Astrocyte (in vitro differentiated cells and primary cell): ENCODE measurements around the gene MEG3. TPM values are rescaled to one million over a fixed set of nuclear protein-coding genes. Genes with fewer than 3 reads are reported as not detected.

ENCODE experiments used
- DNase-seq: peaks from one replicate; pipeline ENCODE4 v3.0.0-alpha.2; 2010; ENCODE audit warnings: low read depth
- FAIRE-seq: peaks from 2 replicates; lab custom pipeline; 2011; peaks lifted over from hg19 to GRCh38; lab: Jason Lieb, UNC
- H2AFZ ChIP-seq: 2 replicates; pipeline ENCODE4 v1.6.0; 2012; ENCODE audit warnings: low read depth, low read length, inconsistent platforms
- H3K27ac ChIP-seq: 2 replicates; pipeline ENCODE4 v1.5.1; 2011; ENCODE audit warnings: low read depth, low read length, inconsistent platforms
- H3K27me3 ChIP-seq: 2 replicates; pipeline ENCODE4 v1.6.0; 2011; ENCODE audit warnings: low read length, inconsistent platforms; ENCODE audit not compliant: insufficient read depth
- H3K36me3 ChIP-seq: 2 replicates; pipeline ENCODE4 v1.5.1; 2011; ENCODE audit warnings: low read length, inconsistent platforms; ENCODE audit not compliant: insufficient read depth
- H3K4me1 ChIP-seq: 2 replicates; pipeline ENCODE4 v1.5.1; 2011; ENCODE audit warnings: low read length, inconsistent platforms; ENCODE audit not compliant: insufficient read depth
- H3K4me2 ChIP-seq: 2 replicates; pipeline ENCODE4 v1.6.0; 2012; ENCODE audit warnings: low read length, inconsistent platforms
- H3K4me3 ChIP-seq: 2 replicates; pipeline ENCODE4 v1.5.1; 2011; ENCODE audit warnings: low read depth, mild to moderate bottlenecking, low read length, inconsistent platforms; ENCODE audit not compliant: insufficient read depth
- H3K79me2 ChIP-seq: 2 replicates; pipeline ENCODE4 v1.6.0; 2012; ENCODE audit warnings: mild to moderate bottlenecking, low read length, inconsistent platforms; ENCODE audit not compliant: insufficient read depth
- H3K9ac ChIP-seq: 2 replicates; pipeline ENCODE4 v1.6.0; 2012; ENCODE audit warnings: mild to moderate bottlenecking, low read length, inconsistent platforms
- H3K9me3 ChIP-seq: 2 replicates; pipeline ENCODE4 v1.5.1; 2012; ENCODE audit warnings: low read depth, mild to moderate bottlenecking, low read length, inconsistent platforms; ENCODE audit not compliant: insufficient read depth
- H4K20me1 ChIP-seq: 2 replicates; pipeline ENCODE4 v1.6.0; 2012; ENCODE audit warnings: low read length, inconsistent platforms; ENCODE audit not compliant: insufficient read depth
- H3K27ac Mint-ChIP-seq: one replicate; pipeline ENCODE4 v1.8.0; 2021; ENCODE audit warnings: mild to moderate bottlenecking, mixed read lengths; ENCODE audit not compliant: unreplicated experiment
- H3K27me3 Mint-ChIP-seq: one replicate; pipeline ENCODE4 v1.8.0; 2021; ENCODE audit warnings: low read depth, mixed read lengths; ENCODE audit not compliant: unreplicated experiment
- H3K36me3 Mint-ChIP-seq: one replicate; pipeline ENCODE4 v1.8.0; 2021; ENCODE audit warnings: low read depth, mixed read lengths; ENCODE audit not compliant: unreplicated experiment
- H3K4me1 Mint-ChIP-seq: one replicate; pipeline ENCODE4 v1.8.0; 2021; ENCODE audit warnings: low read depth, mixed read lengths; ENCODE audit not compliant: unreplicated experiment
- H3K4me3 Mint-ChIP-seq: one replicate; pipeline ENCODE4 v1.8.0; 2021; ENCODE audit warnings: mild to moderate bottlenecking, moderate library complexity, mixed read lengths; ENCODE audit not compliant: unreplicated experiment
- H3K9me3 Mint-ChIP-seq: one replicate; pipeline ENCODE4 v1.8.0; 2021; ENCODE audit warnings: mild to moderate bottlenecking, mixed read lengths; ENCODE audit not compliant: unreplicated experiment
- EZH2 ChIP-seq: IDR thresholded peaks from 2 replicates; pipeline ENCODE4 v1.6.1; 2012; ENCODE audit warnings: mild to moderate bottlenecking, low read length, inconsistent platforms; ENCODE audit not compliant: insufficient read depth
- total RNA-seq: library from RNA; stranded (reverse); gene quantifications from 2 replicates; pipeline ENCODE4 v1.2.1, GENCODE V29; 2021
- TF ChIP-seq, protein P1 (sequence below): IDR thresholded peaks from 2 replicates; pipeline ENCODE4 v1.5.1; 2011; ENCODE audit warnings: low read depth, mild to moderate bottlenecking, inconsistent platforms, low read length, moderate library complexity; ENCODE audit not compliant: insufficient read depth

MEG3 gene
- total RNA-seq, 1 donor from 2014 or later, result not detected

DNA sequence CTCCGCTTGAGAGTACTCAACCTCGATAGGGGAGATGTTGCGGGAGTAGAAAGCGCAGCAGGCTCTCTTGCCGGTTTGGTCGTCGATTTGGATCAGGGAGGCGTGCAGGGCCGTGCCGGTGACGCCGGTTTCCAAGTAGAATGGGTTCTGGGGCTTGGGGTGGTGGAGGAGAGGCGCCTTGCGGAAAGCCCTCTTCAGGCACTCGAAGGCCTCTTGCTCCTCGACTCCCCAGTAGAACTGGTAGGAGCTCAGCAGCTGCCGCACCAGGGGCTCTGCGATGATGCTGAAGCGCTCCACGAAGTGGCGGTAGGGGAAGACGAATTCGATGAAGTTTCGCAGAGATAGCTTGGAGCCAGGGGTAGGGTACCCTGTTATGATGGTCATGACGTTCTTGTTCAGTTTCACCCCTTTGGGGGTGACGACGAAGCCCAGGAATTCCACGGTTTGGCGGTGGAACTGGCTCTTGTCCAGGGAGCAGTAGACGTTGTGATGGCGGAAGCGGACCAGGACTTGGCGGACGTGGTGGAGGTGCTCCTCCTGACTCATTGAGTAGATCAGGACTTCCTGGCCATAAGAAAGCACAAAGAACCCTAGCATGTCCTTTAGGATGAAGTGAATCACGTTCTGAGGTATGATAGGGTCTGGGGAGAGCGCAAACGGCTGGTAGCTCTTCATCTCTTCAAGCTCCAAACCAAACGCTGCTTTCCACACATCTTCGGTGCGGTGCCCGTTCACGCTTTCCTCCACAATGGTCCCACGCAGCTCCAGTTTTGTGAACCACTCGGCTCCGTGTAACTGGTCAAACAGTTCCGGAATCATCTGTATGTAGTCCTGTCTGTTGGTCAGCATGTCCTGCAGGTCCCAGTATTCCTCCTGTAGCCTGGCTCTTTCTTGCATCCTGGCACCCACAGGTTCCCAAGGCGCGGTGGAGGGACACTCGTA, 56.4 kb downstream of the MEG3 start:
- no peaks in the 10 kb centered on the region for H3K4me1 Mint-ChIP-seq
- H2AFZ ChIP-seq, result no peak overlapping the region
- no peak overlapping the region for H3K9ac ChIP-seq
- H3K9me3 ChIP-seq, result no peaks in the 10 kb centered on the region
- FAIRE-seq (no peak), DNase-seq (no peak)
- H3K27ac ChIP-seq, result no peak overlapping the region
- H3K4me1 ChIP-seq, result no peaks in the 10 kb centered on the region
- no peak overlapping the region for H3K4me3 ChIP-seq
- TF ChIP-seq, protein P1, sequence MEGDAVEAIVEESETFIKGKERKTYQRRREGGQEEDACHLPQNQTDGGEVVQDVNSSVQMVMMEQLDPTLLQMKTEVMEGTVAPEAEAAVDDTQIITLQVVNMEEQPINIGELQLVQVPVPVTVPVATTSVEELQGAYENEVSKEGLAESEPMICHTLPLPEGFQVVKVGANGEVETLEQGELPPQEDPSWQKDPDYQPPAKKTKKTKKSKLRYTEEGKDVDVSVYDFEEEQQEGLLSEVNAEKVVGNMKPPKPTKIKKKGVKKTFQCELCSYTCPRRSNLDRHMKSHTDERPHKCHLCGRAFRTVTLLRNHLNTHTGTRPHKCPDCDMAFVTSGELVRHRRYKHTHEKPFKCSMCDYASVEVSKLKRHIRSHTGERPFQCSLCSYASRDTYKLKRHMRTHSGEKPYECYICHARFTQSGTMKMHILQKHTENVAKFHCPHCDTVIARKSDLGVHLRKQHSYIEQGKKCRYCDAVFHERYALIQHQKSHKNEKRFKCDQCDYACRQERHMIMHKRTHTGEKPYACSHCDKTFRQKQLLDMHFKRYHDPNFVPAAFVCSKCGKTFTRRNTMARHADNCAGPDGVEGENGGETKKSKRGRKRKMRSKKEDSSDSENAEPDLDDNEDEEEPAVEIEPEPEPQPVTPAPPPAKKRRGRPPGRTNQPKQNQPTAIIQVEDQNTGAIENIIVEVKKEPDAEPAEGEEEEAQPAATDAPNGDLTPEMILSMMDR, result no peak
- TF ChIP-seq EZH2, result no peak
- H3K79me2 ChIP-seq, result peaks cover 69% of the 10 kb centered on the region
- no peaks in the 10 kb centered on the region for H3K27me3 ChIP-seq
- peaks cover 32% of the 10 kb centered on the region for H3K9me3 Mint-ChIP-seq
- peaks cover 20% of the 10 kb centered on the region for H3K36me3 ChIP-seq
- peaks cover 90% of the 10 kb centered on the region for H4K20me1 ChIP-seq
- H3K4me3 Mint-ChIP-seq, result no peak overlapping the region
- H3K27ac Mint-ChIP-seq, result no peak overlapping the region
- H3K36me3 Mint-ChIP-seq, result peaks cover 7% of the 10 kb centered on the region
- H3K4me2 ChIP-seq, result no peak overlapping the region
- H3K27me3 Mint-ChIP-seq, result peaks cover 44% of the 10 kb centered on the region

- H3K27ac ChIP-seq, result no peak overlapping the region
- FAIRE-seq, result no peak
- Mint-ChIP-seq H3K9me3 (peaks cover 32% of the 10 kb centered on the region), H3K27ac (no peak overlapping the region), H3K27me3 (peaks cover 41% of the 10 kb centered on the region), H3K4me1 (no peaks in the 10 kb centered on the region), H3K36me3 (peaks cover 7% of the 10 kb centered on the region), H3K4me3 (no peak overlapping the region)
- peaks cover 25% of the 10 kb centered on the region for H3K36me3 ChIP-seq
- TF ChIP-seq EZH2, result no peak
- TF ChIP-seq, protein P1, result no peak
- H4K20me1 ChIP-seq, result peaks cover 89% of the 10 kb centered on the region
- H3K4me1 ChIP-seq, result no peaks in the 10 kb centered on the region
- H3K4me3 ChIP-seq, result no peak overlapping the region
- no peak overlapping the region for H2AFZ ChIP-seq
- H3K27me3 ChIP-seq, result no peaks in the 10 kb centered on the region
- DNase-seq, result no peak
- H3K9me3 ChIP-seq, result no peaks in the 10 kb centered on the region
- no peak overlapping the region for H3K9ac ChIP-seq
- no peak overlapping the region for H3K4me2 ChIP-seq
- peaks cover 60% of the 10 kb centered on the region for H3K79me2 ChIP-seq
These were observed 57.3 kb downstream of the MEG3 start for GRCh38 chr14:100882991-100883788.
